ENCODE measurements around the gene STMP1.

STMP1 gene

DNA sequence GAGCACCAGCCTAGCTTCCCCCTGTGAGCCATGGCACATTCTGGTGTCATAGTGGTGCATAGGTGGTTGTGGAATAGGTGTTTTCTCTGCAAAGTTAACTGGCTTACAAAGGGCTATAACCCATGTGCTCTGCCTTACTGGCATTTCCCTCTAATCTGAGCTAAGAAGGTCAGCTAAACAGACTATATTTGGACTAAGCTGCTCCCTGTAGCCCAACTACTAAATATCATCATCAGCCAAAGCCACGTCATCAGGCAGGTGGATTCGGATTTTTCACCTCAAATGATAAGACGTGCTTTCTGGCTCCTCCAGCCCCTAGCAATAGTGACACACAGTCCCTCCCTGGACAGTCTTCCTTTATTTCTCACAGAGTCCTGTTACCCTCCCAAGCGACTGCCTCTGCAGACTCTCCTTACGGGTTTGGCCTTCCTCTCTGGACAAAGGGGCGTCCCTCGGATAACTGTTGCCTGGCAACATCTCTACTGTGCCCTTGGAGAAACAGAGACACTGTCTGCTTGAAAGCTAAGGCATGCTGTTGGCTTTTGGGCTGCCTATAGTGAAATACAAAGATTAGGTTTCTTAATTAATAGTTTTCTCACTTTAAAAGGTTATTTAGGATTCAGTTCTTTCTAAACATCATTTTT lies 56.6 kb downstream of the STMP1 start:
- DNase-seq (ENCODE audit: low read depth in 3 of 3, low spot score in 1 of 3), result no peak

DNA sequence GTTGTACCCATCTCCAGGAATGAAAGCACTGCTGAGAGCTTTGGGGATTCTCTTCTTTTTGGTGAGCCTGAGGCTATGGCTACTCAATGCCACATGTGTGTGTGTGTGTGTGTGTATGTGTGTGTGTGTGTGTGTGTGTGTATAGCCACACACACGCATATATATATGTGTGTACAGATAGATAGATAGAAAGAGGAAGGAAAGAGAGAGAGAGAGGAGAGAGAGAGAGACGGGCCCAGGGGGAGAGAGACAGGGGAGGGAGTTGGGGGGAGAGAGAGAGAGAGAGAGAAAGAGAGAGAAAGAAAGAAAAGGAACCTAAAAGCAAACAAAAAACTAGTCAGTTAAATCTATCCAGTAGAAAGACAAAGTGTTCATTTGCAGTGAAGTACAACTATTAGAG lies 57.4 kb downstream of the STMP1 start:
- no peak for DNase-seq (ENCODE audit: low read depth in 3 of 3, low spot score in 1 of 3)

DNA sequence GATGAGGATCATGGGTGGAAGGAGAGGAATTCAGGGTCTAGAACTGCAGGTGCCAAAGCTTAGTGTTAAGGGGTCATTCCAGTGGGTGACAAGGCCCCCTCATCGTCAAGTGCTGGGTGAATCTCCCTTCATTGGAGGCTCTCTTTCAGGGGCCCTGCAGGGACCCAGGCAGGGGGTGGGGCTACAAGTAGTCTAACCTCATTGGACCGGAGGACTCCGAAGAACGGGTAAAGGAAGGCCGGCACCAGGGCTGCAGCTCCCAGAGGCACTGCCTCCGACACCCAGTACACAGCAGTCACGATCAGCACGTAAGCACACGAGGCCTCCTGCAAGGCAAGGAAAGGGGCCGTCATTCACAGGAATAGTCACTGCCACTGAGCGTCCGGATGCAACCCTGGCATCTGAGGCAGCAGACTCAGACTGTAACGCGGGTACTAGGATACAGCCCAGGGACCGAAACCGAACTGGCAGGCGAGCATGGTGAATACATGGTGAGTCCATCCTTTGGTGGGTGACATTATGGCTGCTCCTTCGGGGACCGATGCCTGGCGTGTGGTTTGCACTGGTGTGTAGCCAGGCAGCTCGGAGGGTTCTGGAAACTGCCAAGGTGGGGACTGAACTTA lies 59.0 kb downstream of the STMP1 start:
- DNase-seq (ENCODE audit: low read depth in 3 of 3, low spot score in 1 of 3), result no peak

DNA sequence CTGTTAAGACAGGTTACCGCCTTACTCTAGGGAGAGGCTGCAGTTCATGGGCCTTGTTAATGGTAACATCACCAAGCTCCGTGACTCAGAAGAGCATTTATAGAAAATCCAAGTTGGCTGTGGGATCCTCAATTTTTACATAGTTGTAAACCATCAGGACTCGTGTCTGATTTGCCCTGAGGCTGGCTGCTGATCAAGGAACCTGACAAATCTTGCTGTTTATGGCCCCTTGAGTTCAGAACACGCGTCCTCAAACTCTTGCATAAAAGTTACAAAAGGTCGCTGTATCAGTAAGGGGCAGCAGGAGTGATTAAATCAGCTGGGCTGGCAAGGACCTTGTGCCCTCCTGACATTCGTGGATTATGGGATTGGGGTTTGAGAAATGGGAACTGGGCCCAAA lies 61.1 kb downstream of the STMP1 start:
- no peak for DNase-seq (ENCODE audit: low read depth in 3 of 3, low spot score in 1 of 3)

Data from stimulated activated CD4-positive, alpha-beta T cell treated with anti-CD3 and anti-CD28 coated beads, TNF-alpha, amount 100 ng/mL, for 1 hour (primary cell).